ENCODE data around the gene ITGB1.
"Not testable (repeated sequence)": the region's sequence is repeated elsewhere in the genome, so short reads cannot be mapped to it uniquely, and the experiment has no call there.

The ITGB1 gene

DNA sequence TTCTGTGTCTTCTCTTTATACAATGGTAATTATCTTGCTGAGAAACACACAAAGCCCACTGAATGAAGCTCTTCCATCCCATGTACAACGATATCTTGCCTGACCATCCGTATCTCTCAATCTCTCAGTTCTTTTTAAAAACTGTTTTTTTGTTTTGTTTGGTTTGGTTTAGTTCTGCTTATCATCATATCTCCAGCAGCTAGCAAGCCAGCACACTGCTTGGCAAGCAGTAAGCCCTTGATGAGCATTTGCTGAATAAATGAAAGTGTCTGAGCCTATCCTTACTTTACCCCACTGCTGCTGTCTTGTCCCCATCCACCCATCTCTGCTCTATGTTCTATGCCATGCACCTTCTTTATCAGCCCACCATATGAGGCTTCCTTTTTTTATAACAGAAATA, 34.2 kb downstream of the ITGB1 start:
- no peaks in the 10 kb centered on the region for H3K27me3 ChIP-seq (replicated peaks; ENCODE audit: control insufficient read depth, insufficient read depth, low read length, poor library complexity, severe bottlenecking)
- DNase-seq = no peak
- H3K4me1 ChIP-seq (ENCODE audit: control insufficient read depth, insufficient read depth, low read length, poor library complexity, severe bottlenecking) = peaks cover under 1% of the 10 kb centered on the region
- no peak overlapping the region for H3K27ac ChIP-seq (ENCODE audit: insufficient read depth, low read length, poor library complexity, severe bottlenecking)
- no peak overlapping the region for H3K4me3 ChIP-seq (ENCODE audit: insufficient read depth, low read depth, low read length, poor library complexity, severe bottlenecking)
- no peaks in the 10 kb centered on the region for H3K9me3 ChIP-seq (ENCODE audit: control insufficient read depth, low read length)
- peaks cover 84% of the 10 kb centered on the region for H3K36me3 ChIP-seq (ENCODE audit: control insufficient read depth, insufficient read depth, low read length)

DNA sequence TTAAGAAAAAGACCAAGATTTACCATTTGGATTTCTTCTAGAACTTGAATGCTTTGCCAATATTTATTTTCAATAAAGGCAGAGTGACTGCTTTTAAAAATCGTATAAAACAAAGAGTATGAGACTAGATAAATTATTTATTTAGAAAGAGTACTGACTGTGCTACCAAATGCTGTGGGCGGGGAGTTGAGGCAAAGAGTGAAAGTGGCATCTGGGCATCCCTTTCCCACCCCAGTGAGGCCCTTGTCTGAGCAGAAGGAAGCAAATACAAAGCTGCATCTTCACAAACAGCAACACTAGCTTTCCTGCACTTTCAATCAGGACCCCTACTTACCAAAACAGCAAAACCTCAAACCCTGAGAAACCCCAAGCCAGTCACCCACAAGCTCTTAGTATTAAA, 34.9 kb downstream of the ITGB1 start:
- no peaks in the 10 kb centered on the region for H3K27me3 ChIP-seq (replicated peaks; ENCODE audit: control insufficient read depth, insufficient read depth, low read length, poor library complexity, severe bottlenecking)
- no peak for DNase-seq
- no peak overlapping the region for H3K27ac ChIP-seq (ENCODE audit: insufficient read depth, low read length, poor library complexity, severe bottlenecking)
- no peak overlapping the region for H3K4me3 ChIP-seq (ENCODE audit: insufficient read depth, low read depth, low read length, poor library complexity, severe bottlenecking)
- no peaks in the 10 kb centered on the region for H3K9me3 ChIP-seq (ENCODE audit: control insufficient read depth, low read length)
- no peaks in the 10 kb centered on the region for H3K4me1 ChIP-seq (ENCODE audit: control insufficient read depth, insufficient read depth, low read length, poor library complexity, severe bottlenecking)
- peaks cover 84% of the 10 kb centered on the region for H3K36me3 ChIP-seq (ENCODE audit: control insufficient read depth, insufficient read depth, low read length)

DNA sequence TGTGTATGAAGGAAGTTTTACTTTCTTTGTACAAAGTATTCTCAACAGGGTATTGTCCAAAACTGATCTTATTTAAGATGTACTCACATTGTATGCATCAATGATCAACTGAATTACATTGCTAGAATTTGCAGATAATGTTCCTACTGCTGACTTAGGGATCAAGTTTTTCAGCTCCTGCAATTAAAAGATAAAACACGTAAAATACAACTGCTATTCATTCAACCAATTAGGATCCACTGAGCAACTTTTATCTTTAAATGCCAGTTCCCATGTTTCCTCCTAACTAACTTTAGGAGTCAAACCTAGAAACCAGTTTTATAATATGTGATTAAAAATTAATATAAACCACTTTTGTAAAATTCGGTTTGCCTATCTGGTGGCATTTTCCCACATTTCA, 35.9 kb downstream of the ITGB1 start:
- no peaks in the 10 kb centered on the region for H3K9me3 ChIP-seq (ENCODE audit: control insufficient read depth, low read length)
- H3K36me3 ChIP-seq (ENCODE audit: control insufficient read depth, insufficient read depth, low read length) = peaks cover 75% of the 10 kb centered on the region

DNA sequence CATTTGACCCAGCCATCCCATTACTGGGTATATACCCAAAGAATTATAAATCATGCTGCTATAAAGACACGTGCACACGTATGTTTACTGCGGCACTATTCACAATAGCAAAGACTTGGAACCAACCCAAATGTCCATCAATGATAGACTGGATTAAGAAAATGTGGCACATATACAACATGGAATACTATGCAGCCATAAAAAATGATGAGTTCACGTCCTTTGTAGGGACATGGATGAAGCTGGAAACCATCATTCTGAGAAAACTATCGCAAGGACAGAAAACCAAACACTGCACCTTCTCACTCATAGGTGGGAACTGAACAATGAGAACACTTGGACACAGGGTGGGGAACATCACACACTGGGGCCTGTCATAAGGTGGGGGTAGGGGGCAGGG, 40.2 kb downstream of the ITGB1 start:
- not testable (repeated sequence) for H3K27me3 ChIP-seq (replicated peaks; ENCODE audit: control insufficient read depth, insufficient read depth, low read length, poor library complexity, severe bottlenecking); H3K4me1 ChIP-seq (ENCODE audit: control insufficient read depth, insufficient read depth, low read length, poor library complexity, severe bottlenecking); H3K27ac ChIP-seq (ENCODE audit: insufficient read depth, low read length, poor library complexity, severe bottlenecking); H3K9me3 ChIP-seq (ENCODE audit: control insufficient read depth, low read length); H3K4me3 ChIP-seq (ENCODE audit: insufficient read depth, low read depth, low read length, poor library complexity, severe bottlenecking); DNase-seq
- H3K36me3 ChIP-seq (ENCODE audit: control insufficient read depth, insufficient read depth, low read length) = peaks cover 40% of the 10 kb centered on the region

More for the DNA sequence above, 35.9 kb downstream of the ITGB1 start:
- Histone ChIP-seq H3K4me1 (ENCODE audit: control insufficient read depth, insufficient read depth, low read length, poor library complexity, severe bottlenecking) (no peaks in the 10 kb centered on the region), H3K4me3 (ENCODE audit: insufficient read depth, low read depth, low read length, poor library complexity, severe bottlenecking) (no peak overlapping the region), H3K27ac (ENCODE audit: insufficient read depth, low read length, poor library complexity, severe bottlenecking) (no peak overlapping the region), H3K27me3 (replicated peaks; ENCODE audit: control insufficient read depth, insufficient read depth, low read length, poor library complexity, severe bottlenecking) (no peaks in the 10 kb centered on the region)
- DNase-seq = no peak

DNA sequence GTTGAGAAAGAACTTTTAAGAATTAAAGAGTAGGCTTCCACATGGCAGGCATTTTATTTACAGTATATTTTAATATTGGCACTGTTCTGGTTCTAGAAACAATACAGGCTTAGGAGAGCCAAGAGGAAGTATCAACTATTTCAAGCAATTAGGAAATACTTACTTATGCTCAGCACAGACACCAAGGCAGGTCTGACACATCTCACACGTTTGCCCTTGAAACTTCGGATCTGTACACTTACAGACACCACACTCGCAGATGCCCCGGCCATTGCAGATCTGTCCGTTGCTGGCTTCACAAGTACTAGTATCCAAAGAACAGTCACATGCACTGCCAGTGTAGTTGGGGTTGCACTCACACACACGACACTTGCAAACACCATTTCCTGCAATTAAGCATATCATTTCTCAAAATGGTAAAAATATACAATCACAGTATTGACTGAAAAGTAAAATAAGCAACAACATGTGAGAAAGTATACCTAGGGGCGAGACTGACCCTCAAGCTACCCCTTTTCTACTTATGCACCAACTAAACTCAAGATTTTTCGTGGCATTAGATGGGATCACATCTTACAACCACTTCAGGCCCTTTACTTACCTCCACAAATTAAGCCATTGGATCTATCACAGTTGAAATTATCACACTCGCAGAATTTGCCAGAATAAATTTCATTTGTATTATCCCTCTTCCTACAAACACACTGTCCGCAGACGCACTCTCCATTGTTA, 46.6 kb downstream of the ITGB1 start:
- Histone ChIP-seq H3K4me1 (ENCODE audit: control insufficient read depth, insufficient read depth, low read length, poor library complexity, severe bottlenecking) (no peaks in the 10 kb centered on the region), H3K9me3 (ENCODE audit: control insufficient read depth, low read length) (no peaks in the 10 kb centered on the region), H3K36me3 (ENCODE audit: control insufficient read depth, insufficient read depth, low read length) (peaks cover 45% of the 10 kb centered on the region), H3K4me3 (ENCODE audit: insufficient read depth, low read depth, low read length, poor library complexity, severe bottlenecking) (no peak overlapping the region), H3K27me3 (replicated peaks; ENCODE audit: control insufficient read depth, insufficient read depth, low read length, poor library complexity, severe bottlenecking) (no peaks in the 10 kb centered on the region), H3K27ac (ENCODE audit: insufficient read depth, low read length, poor library complexity, severe bottlenecking) (no peak overlapping the region)
- no peak for DNase-seq

DNA sequence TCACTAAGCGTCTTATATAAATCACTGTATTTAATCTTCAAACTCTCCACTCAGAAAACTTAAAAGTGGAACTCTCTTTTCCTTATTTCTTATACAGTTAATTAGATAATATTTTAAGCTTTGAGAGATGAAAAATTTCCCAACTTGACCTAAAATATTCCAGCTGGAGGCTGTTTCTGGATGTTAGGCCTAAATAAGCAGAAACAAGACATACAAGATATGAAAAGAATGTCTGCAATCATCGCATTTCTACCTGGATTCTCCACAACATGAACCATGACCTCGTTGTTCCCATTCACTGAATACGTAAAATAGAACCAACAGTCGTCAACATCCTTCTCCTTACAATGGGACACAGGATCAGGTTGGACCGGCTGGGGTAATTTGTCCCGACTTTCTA, 48.1 kb downstream of the ITGB1 start:
- DNase-seq; H3K9me3 ChIP-seq (ENCODE audit: control insufficient read depth, low read length); H3K4me1 ChIP-seq (ENCODE audit: control insufficient read depth, insufficient read depth, low read length, poor library complexity, severe bottlenecking); H3K27ac ChIP-seq (ENCODE audit: insufficient read depth, low read length, poor library complexity, severe bottlenecking); H3K4me3 ChIP-seq (ENCODE audit: insufficient read depth, low read depth, low read length, poor library complexity, severe bottlenecking); H3K27me3 ChIP-seq (replicated peaks; ENCODE audit: control insufficient read depth, insufficient read depth, low read length, poor library complexity, severe bottlenecking): not testable (repeated sequence)
- peaks cover 58% of the 10 kb centered on the region for H3K36me3 ChIP-seq (ENCODE audit: control insufficient read depth, insufficient read depth, low read length)

DNA sequence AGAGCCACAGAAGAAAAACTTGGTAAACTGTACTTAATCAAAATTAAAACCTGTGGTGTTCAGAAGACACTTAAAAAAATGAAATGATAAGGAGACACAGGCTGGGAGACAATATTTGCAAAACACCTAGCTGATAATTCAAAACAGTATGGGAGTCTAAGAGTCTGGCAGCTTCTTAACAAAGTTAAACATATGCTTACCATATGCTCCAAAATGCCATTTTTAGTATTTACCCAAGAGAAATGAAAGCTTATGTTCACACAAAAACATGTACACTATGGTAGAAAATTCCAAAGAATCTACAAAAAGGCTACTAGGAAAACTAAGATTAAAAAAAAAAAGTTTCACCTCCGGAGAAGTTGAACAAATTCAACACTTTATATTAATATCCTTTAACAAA, 48.6 kb downstream of the ITGB1 start:
- H3K36me3 ChIP-seq (ENCODE audit: control insufficient read depth, insufficient read depth, low read length) = peaks cover 63% of the 10 kb centered on the region

DNA sequence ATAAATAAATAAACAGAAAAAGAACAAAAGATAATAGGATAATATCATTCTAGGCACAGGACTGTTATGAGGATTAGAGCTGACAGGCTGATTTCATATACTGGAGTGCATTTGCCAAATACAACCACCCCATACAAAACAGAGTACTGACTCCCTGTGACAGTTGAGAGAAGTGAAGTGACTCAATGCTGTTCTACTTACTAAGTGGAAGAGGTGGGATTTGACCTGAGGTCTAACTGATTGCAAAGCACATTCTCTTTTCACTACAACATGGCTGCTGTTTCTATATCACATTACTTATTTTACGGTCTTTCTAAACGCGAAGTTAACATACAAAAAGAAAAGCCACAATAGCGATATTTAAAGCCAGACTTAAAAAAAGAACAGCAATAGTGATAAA, 51.4 kb downstream of the ITGB1 start:
- Histone ChIP-seq H3K4me3 (ENCODE audit: insufficient read depth, low read depth, low read length, poor library complexity, severe bottlenecking) (no peak overlapping the region), H3K4me1 (ENCODE audit: control insufficient read depth, insufficient read depth, low read length, poor library complexity, severe bottlenecking) (no peaks in the 10 kb centered on the region), H3K36me3 (ENCODE audit: control insufficient read depth, insufficient read depth, low read length) (peaks cover 73% of the 10 kb centered on the region), H3K9me3 (ENCODE audit: control insufficient read depth, low read length) (no peaks in the 10 kb centered on the region), H3K27me3 (replicated peaks; ENCODE audit: control insufficient read depth, insufficient read depth, low read length, poor library complexity, severe bottlenecking) (no peaks in the 10 kb centered on the region), H3K27ac (ENCODE audit: insufficient read depth, low read length, poor library complexity, severe bottlenecking) (no peak overlapping the region)
- no peak for DNase-seq

More for the DNA sequence above, 48.6 kb downstream of the ITGB1 start:
- no peak for DNase-seq
- no peak overlapping the region for H3K27ac ChIP-seq (ENCODE audit: insufficient read depth, low read length, poor library complexity, severe bottlenecking)
- H3K4me1 ChIP-seq (ENCODE audit: control insufficient read depth, insufficient read depth, low read length, poor library complexity, severe bottlenecking) = no peaks in the 10 kb centered on the region
- H3K4me3 ChIP-seq (ENCODE audit: insufficient read depth, low read depth, low read length, poor library complexity, severe bottlenecking) = no peak overlapping the region
- no peaks in the 10 kb centered on the region for H3K9me3 ChIP-seq (ENCODE audit: control insufficient read depth, low read length)
- H3K27me3 ChIP-seq (replicated peaks; ENCODE audit: control insufficient read depth, insufficient read depth, low read length, poor library complexity, severe bottlenecking) = no peaks in the 10 kb centered on the region

DNA sequence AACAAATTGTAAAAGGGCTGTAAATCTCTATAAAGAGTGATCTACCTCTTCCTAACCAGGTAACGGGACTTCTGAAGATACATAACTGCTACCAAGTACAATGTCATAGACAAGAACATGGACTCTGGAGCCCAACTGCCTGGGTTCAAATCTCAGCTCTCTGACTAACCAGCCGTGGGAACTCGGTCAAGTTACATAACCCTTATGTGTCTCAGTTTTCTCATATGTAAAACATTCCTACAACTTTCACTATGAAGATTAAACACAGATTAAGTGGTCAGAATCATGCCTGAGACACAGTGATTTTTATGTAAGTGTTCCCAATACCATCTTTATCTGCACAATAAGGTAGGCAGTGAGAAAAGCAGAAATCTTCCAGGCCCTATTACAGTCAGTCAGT, 52.6 kb downstream of the ITGB1 start:
- Histone ChIP-seq H3K9me3 (ENCODE audit: control insufficient read depth, low read length) (no peaks in the 10 kb centered on the region), H3K36me3 (ENCODE audit: control insufficient read depth, insufficient read depth, low read length) (peaks cover 63% of the 10 kb centered on the region), H3K4me3 (ENCODE audit: insufficient read depth, low read depth, low read length, poor library complexity, severe bottlenecking) (no peak overlapping the region)

DNA sequence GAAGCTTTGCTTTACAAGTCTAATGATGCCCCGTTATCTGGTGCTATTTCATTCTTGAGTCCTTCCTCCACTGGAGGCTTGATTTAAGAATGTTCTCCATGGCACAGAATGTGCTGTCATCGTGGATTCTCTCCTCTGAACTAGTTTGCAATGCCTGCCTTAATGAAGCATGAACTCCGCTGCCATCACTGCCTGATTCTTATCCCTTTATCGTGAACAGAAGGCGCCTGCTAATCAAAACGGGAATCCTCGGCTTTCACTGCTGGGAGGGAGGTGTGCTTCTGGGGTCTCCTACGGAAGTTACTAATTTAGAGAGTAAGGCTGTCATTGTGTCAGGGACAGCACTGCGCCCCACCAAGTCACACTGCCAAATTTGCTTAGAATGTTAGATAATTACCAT, 56.2 kb downstream of the ITGB1 start:
- H3K9me3 ChIP-seq (ENCODE audit: control insufficient read depth, low read length) = no peaks in the 10 kb centered on the region
- peaks cover 57% of the 10 kb centered on the region for H3K36me3 ChIP-seq (ENCODE audit: control insufficient read depth, insufficient read depth, low read length)
- DNase-seq = no peak
- H3K27me3 ChIP-seq (replicated peaks; ENCODE audit: control insufficient read depth, insufficient read depth, low read length, poor library complexity, severe bottlenecking) = no peaks in the 10 kb centered on the region
- no peaks in the 10 kb centered on the region for H3K4me1 ChIP-seq (ENCODE audit: control insufficient read depth, insufficient read depth, low read length, poor library complexity, severe bottlenecking)
- no peak overlapping the region for H3K27ac ChIP-seq (ENCODE audit: insufficient read depth, low read length, poor library complexity, severe bottlenecking)
- no peak overlapping the region for H3K4me3 ChIP-seq (ENCODE audit: insufficient read depth, low read depth, low read length, poor library complexity, severe bottlenecking)

More for the DNA sequence above, 52.6 kb downstream of the ITGB1 start:
- Histone ChIP-seq H3K27me3 (replicated peaks; ENCODE audit: control insufficient read depth, insufficient read depth, low read length, poor library complexity, severe bottlenecking) (no peaks in the 10 kb centered on the region), H3K4me1 (ENCODE audit: control insufficient read depth, insufficient read depth, low read length, poor library complexity, severe bottlenecking) (no peaks in the 10 kb centered on the region), H3K27ac (ENCODE audit: insufficient read depth, low read length, poor library complexity, severe bottlenecking) (no peak overlapping the region)
- DNase-seq = no peak
